NB4 (cell line): Measurements from ENCODE around the gene ETV7.

Experiments
- CTCF ChIP-seq: IDR thresholded peaks from one replicate; pipeline ENCODE4 v1.5.1; 2012; ENCODE audit warnings: low read depth, low read length
- MAX ChIP-seq: IDR thresholded peaks from 2 replicates; pipeline ENCODE4 v1.6.1; 2011; ENCODE audit warnings: low read depth, low read length
- MYC ChIP-seq: IDR thresholded peaks from 2 replicates; pipeline ENCODE4 v1.6.1; 2011; ENCODE audit warnings: low read depth, low read length
- POLR2A ChIP-seq: IDR thresholded peaks from 2 replicates; pipeline ENCODE4 v1.6.1; 2011; ENCODE audit warnings: mild to moderate bottlenecking; ENCODE audit not compliant: insufficient read length; ENCODE audit errors: extremely low read depth

DNA sequence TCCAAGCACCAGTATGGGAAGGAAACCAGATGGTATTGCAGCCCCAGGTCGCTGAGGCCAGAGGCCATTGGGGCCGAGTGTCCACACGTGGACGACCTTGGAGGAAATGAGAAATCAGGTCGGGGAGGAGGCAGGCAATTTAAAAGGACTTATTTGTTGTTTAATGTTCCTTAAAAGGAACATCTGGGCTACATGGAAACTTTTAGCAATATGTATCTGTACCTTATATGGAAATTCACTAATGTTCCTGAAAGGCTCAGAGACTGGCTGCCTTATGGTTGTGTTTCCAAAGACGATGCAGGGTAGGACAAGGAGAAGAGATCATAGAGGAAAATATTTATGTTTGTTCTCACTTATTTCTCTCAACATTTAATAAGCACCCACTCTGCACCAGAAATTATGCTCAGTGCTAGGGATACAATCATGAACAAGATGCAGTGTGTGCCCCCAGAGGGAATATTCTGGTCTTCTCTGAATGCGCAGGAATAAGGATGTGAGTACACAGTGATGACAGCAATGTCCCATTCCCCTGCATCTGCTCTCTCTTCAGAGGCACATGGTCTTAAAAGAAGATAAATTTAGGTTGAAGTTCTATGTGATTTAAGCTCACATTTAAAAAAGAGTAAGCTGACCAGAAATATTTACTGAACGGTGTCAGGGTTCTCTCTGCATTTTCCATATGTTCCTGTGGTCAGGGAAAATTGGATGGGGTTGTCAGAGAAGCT lies 54.1 kb downstream of the ETV7 start:
- TF ChIP-seq POLR2A (no peak), CTCF (no peak), MAX (no peak), MYC (no peak)
